ENCODE data around the gene ARHGEF1. TPM values are rescaled to one million over a fixed set of nuclear protein-coding genes. Genes with fewer than 3 reads are reported as not detected.

ARHGEF1 gene
- total RNA-seq, 1 donor from 2014 or later, result 113 TPM

DNA sequence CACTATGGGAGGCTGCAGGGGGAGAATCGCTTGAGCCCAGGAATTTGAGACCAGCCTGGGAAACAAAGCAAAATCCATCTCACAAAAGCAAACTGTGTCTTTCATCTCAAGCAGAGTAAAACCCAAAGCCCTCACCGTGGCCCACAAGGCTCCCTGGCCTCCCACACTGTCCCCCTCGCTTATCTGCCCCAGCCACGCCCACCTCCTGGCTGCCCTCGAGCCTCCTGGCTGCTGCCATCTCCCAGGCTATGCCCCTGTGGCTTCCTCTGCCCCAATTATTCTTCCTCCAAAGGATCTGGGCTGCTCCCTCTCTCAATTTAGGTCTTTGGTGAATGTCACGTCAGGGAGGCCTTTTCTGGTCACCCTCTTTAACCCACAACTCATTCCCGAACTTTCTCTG lies 72.5 kb downstream of the ARHGEF1 start:
- TF ChIP-seq, protein P1, sequence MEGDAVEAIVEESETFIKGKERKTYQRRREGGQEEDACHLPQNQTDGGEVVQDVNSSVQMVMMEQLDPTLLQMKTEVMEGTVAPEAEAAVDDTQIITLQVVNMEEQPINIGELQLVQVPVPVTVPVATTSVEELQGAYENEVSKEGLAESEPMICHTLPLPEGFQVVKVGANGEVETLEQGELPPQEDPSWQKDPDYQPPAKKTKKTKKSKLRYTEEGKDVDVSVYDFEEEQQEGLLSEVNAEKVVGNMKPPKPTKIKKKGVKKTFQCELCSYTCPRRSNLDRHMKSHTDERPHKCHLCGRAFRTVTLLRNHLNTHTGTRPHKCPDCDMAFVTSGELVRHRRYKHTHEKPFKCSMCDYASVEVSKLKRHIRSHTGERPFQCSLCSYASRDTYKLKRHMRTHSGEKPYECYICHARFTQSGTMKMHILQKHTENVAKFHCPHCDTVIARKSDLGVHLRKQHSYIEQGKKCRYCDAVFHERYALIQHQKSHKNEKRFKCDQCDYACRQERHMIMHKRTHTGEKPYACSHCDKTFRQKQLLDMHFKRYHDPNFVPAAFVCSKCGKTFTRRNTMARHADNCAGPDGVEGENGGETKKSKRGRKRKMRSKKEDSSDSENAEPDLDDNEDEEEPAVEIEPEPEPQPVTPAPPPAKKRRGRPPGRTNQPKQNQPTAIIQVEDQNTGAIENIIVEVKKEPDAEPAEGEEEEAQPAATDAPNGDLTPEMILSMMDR (IDR thresholded peaks at IDR 0.05; ENCODE audit: unreplicated experiment), result no peak

DNA sequence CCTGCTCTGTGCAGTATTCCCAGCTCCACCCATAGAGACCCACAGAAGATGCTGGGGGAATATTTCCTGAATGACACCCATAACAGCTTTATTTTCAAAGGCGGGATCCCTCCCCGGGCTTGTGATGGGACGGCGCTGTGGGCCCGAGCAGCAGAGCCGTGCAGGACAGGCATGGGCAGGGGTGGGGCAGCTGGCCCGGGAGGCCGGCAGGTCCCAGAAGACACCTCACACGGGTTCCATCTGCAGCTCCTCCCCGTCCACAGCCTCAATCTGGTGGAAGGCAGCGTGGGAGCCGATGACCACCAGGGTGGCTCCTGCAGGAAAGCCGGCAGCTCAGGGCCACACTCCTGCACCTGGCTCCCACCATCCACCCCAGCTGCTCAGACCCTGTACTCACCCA lies 73.6 kb downstream of the ARHGEF1 start:
- Mint-ChIP-seq H3K36me3 (ENCODE audit: low read depth, unreplicated experiment) (peaks cover 14% of the 10 kb centered on the region), H3K9me3 (ENCODE audit: unreplicated experiment) (no peaks in the 10 kb centered on the region), H3K4me3 (ENCODE audit: unreplicated experiment) (peak overlapping the region; percentile 92), H3K4me1 (ENCODE audit: unreplicated experiment) (peaks cover 28% of the 10 kb centered on the region), H3K27me3 (ENCODE audit: unreplicated experiment) (peaks cover 10% of the 10 kb centered on the region), H3K27ac (ENCODE audit: unreplicated experiment) (no peak overlapping the region)
- TF ChIP-seq, protein P1 (IDR thresholded peaks at IDR 0.05; ENCODE audit: unreplicated experiment), result no peak
- no peak for DNase-seq (ENCODE audit: low spot score)

More for the DNA sequence above, 72.5 kb downstream of the ARHGEF1 start:
- Mint-ChIP-seq H3K27me3 (ENCODE audit: unreplicated experiment) (peaks cover 10% of the 10 kb centered on the region), H3K4me1 (ENCODE audit: unreplicated experiment) (peaks cover 25% of the 10 kb centered on the region), H3K27ac (ENCODE audit: unreplicated experiment) (no peak overlapping the region), H3K9me3 (ENCODE audit: unreplicated experiment) (no peaks in the 10 kb centered on the region), H3K4me3 (ENCODE audit: unreplicated experiment) (no peak overlapping the region), H3K36me3 (ENCODE audit: low read depth, unreplicated experiment) (peaks cover 14% of the 10 kb centered on the region)
- no peak for DNase-seq (ENCODE audit: low spot score)

Small RNA genes lying within 50 kb of the gene (microRNA-seq; reads per million reads assigned to microRNA genes)
- 5.0 reads per million, percentile 49 among the genes with 10 or more reads in this experiment for gene MIR6797 (ENCODE audit: unreplicated experiment)

Other genes starting within 250 kb of the ARHGEF1 start
- gene CEACAM7, start 194.9 kb upstream of the ARHGEF1 start, total RNA-seq (ENCODE audit: unreplicated experiment), result not detected
- not detected for gene CEACAM5, start 174.6 kb upstream of the ARHGEF1 start, total RNA-seq (ENCODE audit: unreplicated experiment)
- gene CEACAM6, start 127.7 kb upstream of the ARHGEF1 start, total RNA-seq (ENCODE audit: unreplicated experiment), result not detected
- gene CEACAM3, start 86.6 kb upstream of the ARHGEF1 start, total RNA-seq (ENCODE audit: unreplicated experiment), result not detected
- not detected for gene LYPD4, start 38.5 kb upstream of the ARHGEF1 start, total RNA-seq (ENCODE audit: unreplicated experiment)
- not detected for gene DMRTC2, start 38.1 kb upstream of the ARHGEF1 start, total RNA-seq (ENCODE audit: unreplicated experiment)
- 3,886 TPM for gene RPS19, start 22.9 kb upstream of the ARHGEF1 start, total RNA-seq (ENCODE audit: unreplicated experiment)
- 1.1 TPM for gene CD79A, start 5.9 kb upstream of the ARHGEF1 start, total RNA-seq (ENCODE audit: unreplicated experiment)
- gene ERFL, start 45.3 kb downstream of the ARHGEF1 start, total RNA-seq (ENCODE audit: unreplicated experiment), result 0.46 TPM
- gene RABAC1, start 76.1 kb downstream of the ARHGEF1 start, total RNA-seq (ENCODE audit: unreplicated experiment), result 146 TPM
- not detected for gene ATP1A3, start 111.0 kb downstream of the ARHGEF1 start, total RNA-seq (ENCODE audit: unreplicated experiment)
- 18.4 TPM for gene GRIK5, start 187.0 kb downstream of the ARHGEF1 start, total RNA-seq (ENCODE audit: unreplicated experiment)
- 19.7 TPM for gene ZNF574, start 193.0 kb downstream of the ARHGEF1 start, total RNA-seq (ENCODE audit: unreplicated experiment)
- 5.7 TPM for gene POU2F2, start 249.3 kb downstream of the ARHGEF1 start, total RNA-seq (ENCODE audit: unreplicated experiment)

All from endothelial cell (in vitro differentiated cells).